IMR-90 (cell line): ENCODE measurements around the gene PLA2G2A. TPM values are rescaled to one million over a fixed set of nuclear protein-coding genes. Genes with fewer than 3 reads are reported as not detected.

ENCODE experiments used
- ATAC-seq: fragments of 200-7000 bp; cut with Tn5 transposase; 2 replicates; pipeline ENCODE4 v1.9.1; 2020; ENCODE audit warnings: low read depth, mild to moderate bottlenecking, moderate library complexity
- BruUV-seq: library from RNA; stranded (reverse); fragments of 400-500 nt; replicated peaks from 2 replicates; lab custom pipeline; 2021; lab: Mats Ljungman, UMichigan
- CTCF ChIA-PET: fragments of 300-600 bp; formaldehyde crosslinking; extraction: SDS; loops from one replicate; lab custom pipeline; 2021; ENCODE audit warnings: antibody characterized with exemption; lab: Yijun Ruan, JAX
- POLR2A ChIA-PET: fragments of 300-600 bp; sonication (Branson Sonifier 250); formaldehyde crosslinking; loops from one replicate; lab custom pipeline; 2022; ENCODE audit warnings: antibody characterized with exemption; ENCODE audit not compliant: unreplicated experiment; lab: Charles Lee
- DNase-seq: peaks from one replicate; pipeline ENCODE4 v3.0.0; 2013
- H2AFZ ChIP-seq: replicated peaks from 2 replicates; pipeline ENCODE3; 2013; ENCODE audit warnings: low read length, mild to moderate bottlenecking; ENCODE audit not compliant: poor library complexity
- H2AK5ac ChIP-seq: 2 replicates; pipeline ENCODE4 v1.6.1; 2013; ENCODE audit warnings: low read depth, low read length, inconsistent platforms
- H2AK9ac ChIP-seq: replicated peaks from 2 replicates; pipeline ENCODE3; 2013; ENCODE audit warnings: mild to moderate bottlenecking, low read depth, low read length, moderate library complexity; ENCODE audit not compliant: poor library complexity
- H2BK120ac ChIP-seq: 2 replicates; pipeline ENCODE4 v1.6.1; 2013; ENCODE audit warnings: low read depth, low read length, inconsistent platforms
- H2BK15ac ChIP-seq: 3 replicates; pipeline ENCODE4 v1.6.1; 2013; ENCODE audit warnings: low read depth, low read length, inconsistent platforms
- H2BK20ac ChIP-seq: 2 replicates; pipeline ENCODE4 v1.6.1; 2013; ENCODE audit warnings: low read depth, mild to moderate bottlenecking, inconsistent platforms, low read length, moderate library complexity
- H2BK5ac ChIP-seq: 2 replicates; pipeline ENCODE4 v1.6.1; 2013; ENCODE audit warnings: mild to moderate bottlenecking, low read depth, low read length, inconsistent platforms; ENCODE audit not compliant: poor library complexity, severe bottlenecking
- H3K14ac ChIP-seq: replicated peaks from 2 replicates; pipeline ENCODE4 v1.6.1; 2013; ENCODE audit warnings: low read depth, low read length, inconsistent platforms
- H3K18ac ChIP-seq: 2 replicates; pipeline ENCODE4 v1.6.1; 2013; ENCODE audit warnings: low read depth, low read length, control low read depth
- H3K23ac ChIP-seq: 2 replicates; pipeline ENCODE4 v1.6.1; 2013; ENCODE audit warnings: low read depth, low read length, inconsistent platforms
- H3K27ac ChIP-seq: 2 replicates; pipeline ENCODE4 v1.5.1; 2013; ENCODE audit warnings: mild to moderate bottlenecking, control low read depth, low read length; ENCODE audit not compliant: insufficient read depth
- H3K27me3 ChIP-seq: 2 replicates; pipeline ENCODE4 v1.6.1; 2013; ENCODE audit warnings: low read length; ENCODE audit not compliant: control insufficient read depth, insufficient read depth
- H3K36me3 ChIP-seq: 2 replicates; pipeline ENCODE4 v1.6.1; 2013; ENCODE audit warnings: low read length, mixed read lengths; ENCODE audit not compliant: control insufficient read depth, insufficient read depth
- H3K4ac ChIP-seq: 2 replicates; pipeline ENCODE4 v1.6.1; 2013; ENCODE audit warnings: low read depth, low read length, inconsistent platforms
- H3K4me1 ChIP-seq: 2 replicates; pipeline ENCODE4 v1.6.1; 2013; ENCODE audit warnings: low read length, mixed read lengths; ENCODE audit not compliant: control insufficient read depth, insufficient read depth
- H3K4me2 ChIP-seq: 2 replicates; pipeline ENCODE4 v1.6.1; 2013; ENCODE audit warnings: low read depth, mild to moderate bottlenecking, control low read depth, low read length, moderate library complexity
- H3K4me3 ChIP-seq: 2 replicates; pipeline ENCODE4 v1.5.1; 2013; ENCODE audit warnings: low read depth, mild to moderate bottlenecking, control low read depth, low read length, moderate library complexity; ENCODE audit not compliant: insufficient read depth
- H3K56ac ChIP-seq: 2 replicates; pipeline ENCODE4 v1.6.1; 2013; ENCODE audit warnings: low read length, inconsistent platforms; ENCODE audit not compliant: insufficient read depth; ENCODE audit errors: extremely low read depth
- H3K79me1 ChIP-seq, 2 experiments: 2 replicates each; pipeline ENCODE4 v1.6.1; 2013; ENCODE audit warnings: low read length in 2 of 2, inconsistent platforms in 1 of 2, low read depth in 1 of 2
- H3K9ac ChIP-seq: 2 replicates; pipeline ENCODE4 v1.6.1; 2013; ENCODE audit warnings: low read depth, low read length, control low read depth
- H3K9me1 ChIP-seq: 2 replicates; pipeline ENCODE4 v1.6.1; 2013; ENCODE audit warnings: low read length, inconsistent platforms; ENCODE audit not compliant: insufficient read depth
- H3K9me3 ChIP-seq: 2 replicates; pipeline ENCODE4 v1.6.1; 2013; ENCODE audit warnings: low read length; ENCODE audit not compliant: control insufficient read depth, insufficient read depth
- H4K20me1 ChIP-seq: 2 replicates; pipeline ENCODE4 v1.6.1; 2013; ENCODE audit warnings: low read length, inconsistent platforms; ENCODE audit not compliant: insufficient read depth
- H4K5ac ChIP-seq: 2 replicates; pipeline ENCODE4 v1.6.1; 2013; ENCODE audit warnings: mild to moderate bottlenecking, low read depth, low read length, control low read depth
- H4K8ac ChIP-seq, 2 experiments: 2 replicates each; pipeline ENCODE4 v1.6.1; 2013; ENCODE audit warnings: low read depth in 2 of 2, low read length in 2 of 2, control low read depth in 1 of 2, inconsistent platforms in 1 of 2
- H4K91ac ChIP-seq: 2 replicates; pipeline ENCODE4 v1.6.1; 2013; ENCODE audit warnings: low read depth, low read length, inconsistent platforms; ENCODE audit not compliant: insufficient read depth
- BHLHE40 ChIP-seq: fragments of 150-350 bp; IDR thresholded peaks from 2 replicates; pipeline ENCODE4 v1.6.1; 2016; ENCODE audit warnings: mild to moderate bottlenecking, low read depth, low read length
- FOS ChIP-seq: fragments of 150-350 bp; IDR thresholded peaks from 2 replicates; pipeline ENCODE4 v1.6.1; 2016; ENCODE audit warnings: low read depth, low read length
- MAFK ChIP-seq: IDR thresholded peaks from 2 replicates; pipeline ENCODE4 v1.6.1; 2012; ENCODE audit warnings: low read depth, low read length, improper control_type of control experiment
- MAZ ChIP-seq: IDR thresholded peaks from 2 replicates; pipeline ENCODE4 v1.6.1; 2012; ENCODE audit warnings: low read depth, mild to moderate bottlenecking, low read length, improper control_type of control experiment, moderate library complexity, borderline replicate concordance
- POLR2A ChIP-seq: IDR thresholded peaks from 2 replicates; pipeline ENCODE4 v1.6.1; 2012; ENCODE audit warnings: mild to moderate bottlenecking, low read depth, low read length
- WGBS, 2 experiments: methylation state at CpG; one replicate each; pipeline versions ENCODE4 v1.1.5 to v1.1.7; 2013; ENCODE audit warnings: missing lambda C conversion rate in 2 of 2; ENCODE audit not compliant: insufficient read length in 1 of 2; ENCODE audit errors: extremely low coverage in 2 of 2; 5-methylcytosine and 5-hydroxymethylcytosine counted together
- dilution Hi-C: fragments of 300-500 bp; cut with HindIII; formaldehyde crosslinking; loops from one replicate; pipeline ENCODE4 v1.14.3; 2018; ENCODE audit warnings: low sequenced_read_pairs; ENCODE audit not compliant: unreplicated experiment
- in situ Hi-C: fragments of 300-500 bp; cut with MboI; formaldehyde crosslinking; loops from 3 replicates; pipeline ENCODE4 v1.14.3; 2019; ENCODE audit warnings: low sequenced_read_pairs, inconsistent platforms, mixed read lengths
- intact Hi-C: fragments of 100-400 bp; cut with micrococcal nuclease; formaldehyde crosslinking; loops from 2 replicates; pipeline ENCODE4 v1.10.0; 2022
- polyA plus RNA-seq, 3 experiments: library from polyadenylated mRNA; depleted of rRNA; stranded (reverse); fragments of >200 nt; gene quantifications; 2 replicates each; pipeline ENCODE4 v1.2.3, GENCODE V29; 2012; ENCODE audit warnings: low replicate concordance in 1 of 3
- total RNA-seq: library from RNA; depleted of rRNA; stranded (reverse); fragments of >200 nt; gene quantifications from 2 replicates; pipeline ENCODE4 v1.2.3, GENCODE V29; 2012
- TF ChIP-seq, protein P1 (sequence below): conservative IDR thresholded peaks from 2 replicates; pipeline ENCODE4 v1.5.1; 2012; ENCODE audit warnings: mild to moderate bottlenecking, low read depth, low read length, improper control_type of control experiment
- TF ChIP-seq, protein P2 (sequence below): fragments of 150-350 bp; IDR thresholded peaks from 2 replicates; pipeline ENCODE4 v1.6.1; 2017; ENCODE audit warnings: mild to moderate bottlenecking, antibody characterized with exemption, low read length, low read depth

The PLA2G2A gene
- total and polyA plus RNA-seq, 2 of the 4 experiments (the other 2 are of a cell fraction), result not detected

DNA sequence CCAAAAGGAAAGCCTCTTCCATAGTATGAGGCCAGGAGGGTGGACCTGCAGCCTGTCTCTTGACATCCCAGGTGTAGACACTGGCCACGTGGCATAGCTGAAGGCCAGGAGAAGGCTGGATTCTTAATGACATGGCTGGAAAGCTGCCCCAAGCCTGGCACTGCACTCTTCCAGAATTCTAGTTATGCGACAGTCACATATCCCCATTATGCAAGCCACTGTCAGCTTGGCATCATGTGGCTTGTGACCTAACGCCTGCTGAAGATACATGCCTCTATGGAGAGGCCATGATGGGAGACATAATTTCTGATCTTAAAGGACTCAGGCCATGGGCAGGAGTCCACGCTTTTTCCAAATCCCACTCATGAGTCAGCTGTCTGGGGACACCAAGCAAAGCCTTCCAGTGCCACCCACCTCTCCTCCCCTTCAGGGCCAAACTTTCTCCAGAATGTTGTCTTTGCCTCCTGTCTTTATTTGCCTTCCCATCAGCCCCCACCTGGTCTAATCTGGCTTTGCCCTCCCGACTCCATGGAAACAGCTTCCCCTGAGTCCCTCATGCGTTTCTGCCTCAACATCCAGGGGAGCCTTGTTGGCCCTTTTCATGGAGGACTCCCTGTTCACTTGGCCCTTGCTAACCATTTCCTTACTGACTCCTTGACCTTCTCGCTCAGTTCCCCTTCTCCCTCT lies 3.0 kb downstream of the PLA2G2A start:
- Histone ChIP-seq H2BK120ac (no peak overlapping the region), H3K27me3 (peaks cover 37% of the 10 kb centered on the region)

More for the DNA sequence above, 3.0 kb downstream of the PLA2G2A start:
- no peak overlapping the region for H3K18ac ChIP-seq
- no peaks in the 10 kb centered on the region for H3K36me3 ChIP-seq
- H3K14ac ChIP-seq, result no peak overlapping the region
- no peak overlapping the region for H3K9ac ChIP-seq
- H3K4me1 ChIP-seq, result no peaks in the 10 kb centered on the region
- no peak overlapping the region for H3K27ac ChIP-seq
- H3K4ac ChIP-seq, result no peak overlapping the region
- ChIA-PET CTCF (no interaction called here), POLR2A (no interaction called here)
- no peak overlapping the region for H4K8ac ChIP-seq
- dilution Hi-C loops, result no loop called here
- H2AK5ac ChIP-seq, result no peak overlapping the region
- ATAC-seq, result no peak
- no peaks in the 10 kb centered on the region for H3K79me1 ChIP-seq
- no peak overlapping the region for H4K91ac ChIP-seq
- in situ Hi-C loops, result no loop called here
- TF ChIP-seq MAZ (no peak), FOS (no peak), MAFK (no peak), POLR2A (no peak), BHLHE40 (no peak)
- TF ChIP-seq, protein P1, sequence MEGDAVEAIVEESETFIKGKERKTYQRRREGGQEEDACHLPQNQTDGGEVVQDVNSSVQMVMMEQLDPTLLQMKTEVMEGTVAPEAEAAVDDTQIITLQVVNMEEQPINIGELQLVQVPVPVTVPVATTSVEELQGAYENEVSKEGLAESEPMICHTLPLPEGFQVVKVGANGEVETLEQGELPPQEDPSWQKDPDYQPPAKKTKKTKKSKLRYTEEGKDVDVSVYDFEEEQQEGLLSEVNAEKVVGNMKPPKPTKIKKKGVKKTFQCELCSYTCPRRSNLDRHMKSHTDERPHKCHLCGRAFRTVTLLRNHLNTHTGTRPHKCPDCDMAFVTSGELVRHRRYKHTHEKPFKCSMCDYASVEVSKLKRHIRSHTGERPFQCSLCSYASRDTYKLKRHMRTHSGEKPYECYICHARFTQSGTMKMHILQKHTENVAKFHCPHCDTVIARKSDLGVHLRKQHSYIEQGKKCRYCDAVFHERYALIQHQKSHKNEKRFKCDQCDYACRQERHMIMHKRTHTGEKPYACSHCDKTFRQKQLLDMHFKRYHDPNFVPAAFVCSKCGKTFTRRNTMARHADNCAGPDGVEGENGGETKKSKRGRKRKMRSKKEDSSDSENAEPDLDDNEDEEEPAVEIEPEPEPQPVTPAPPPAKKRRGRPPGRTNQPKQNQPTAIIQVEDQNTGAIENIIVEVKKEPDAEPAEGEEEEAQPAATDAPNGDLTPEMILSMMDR, result no peak
- TF ChIP-seq, protein P2, sequence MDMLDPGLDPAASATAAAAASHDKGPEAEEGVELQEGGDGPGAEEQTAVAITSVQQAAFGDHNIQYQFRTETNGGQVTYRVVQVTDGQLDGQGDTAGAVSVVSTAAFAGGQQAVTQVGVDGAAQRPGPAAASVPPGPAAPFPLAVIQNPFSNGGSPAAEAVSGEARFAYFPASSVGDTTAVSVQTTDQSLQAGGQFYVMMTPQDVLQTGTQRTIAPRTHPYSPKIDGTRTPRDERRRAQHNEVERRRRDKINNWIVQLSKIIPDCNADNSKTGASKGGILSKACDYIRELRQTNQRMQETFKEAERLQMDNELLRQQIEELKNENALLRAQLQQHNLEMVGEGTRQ, result no peak
- H3K4me2 ChIP-seq, result no peak overlapping the region
- H2AK9ac ChIP-seq, result no peak overlapping the region
- intact Hi-C loops, result no loop called here
- WGBS, 2 experiments, result 54% methylated on average over 6 of the region's 7 CpGs; no CpG with 5 or more reads in 1 of the 2 experiments
- no TSS peak for BruUV-seq
- H3K56ac ChIP-seq, result no peak overlapping the region
- no peaks in the 10 kb centered on the region for H4K20me1 ChIP-seq
- H2AFZ ChIP-seq, result no peak overlapping the region
- no peaks in the 10 kb centered on the region for H3K9me1 ChIP-seq
- H2BK15ac ChIP-seq, result no peak overlapping the region
- no peak overlapping the region for H2BK20ac ChIP-seq
- no peak for DNase-seq
- H4K5ac ChIP-seq, result no peak overlapping the region
- H2BK5ac ChIP-seq, result no peak overlapping the region
- H3K4me3 ChIP-seq, result no peak overlapping the region
- H3K23ac ChIP-seq, result no peak overlapping the region
- H3K9me3 ChIP-seq, result no peaks in the 10 kb centered on the region
